Gastrocnemius medialis (tissue), 4 donors: ENCODE results near the gene LAYN.

Source experiments
- CTCF ChIP-seq, 5 experiments: fragments of 450-650 bp in 3 of 5; fragments of 200-600 bp in 2 of 5; sonication (generic) in 2 of 5; IDR thresholded peaks in 4 of 5; conservative IDR thresholded peaks in 1 of 5; 1 replicate in 4 of 5; 2 replicates in 1 of 5; pipeline ENCODE4 v1.5.1; 2016 to 2019; ENCODE audit warnings: antibody characterized with exemption in 5 of 5, mild to moderate bottlenecking in 3 of 5, moderate library complexity in 3 of 5
- POLR2A ChIP-seq, 2 donors: fragments of 450-650 bp; IDR thresholded peaks; one replicate each; pipeline ENCODE4 v1.6.1; 2017; ENCODE audit warnings: antibody characterized with exemption in 2 of 2, mild to moderate bottlenecking in 2 of 2, moderate library complexity in 2 of 2

DNA sequence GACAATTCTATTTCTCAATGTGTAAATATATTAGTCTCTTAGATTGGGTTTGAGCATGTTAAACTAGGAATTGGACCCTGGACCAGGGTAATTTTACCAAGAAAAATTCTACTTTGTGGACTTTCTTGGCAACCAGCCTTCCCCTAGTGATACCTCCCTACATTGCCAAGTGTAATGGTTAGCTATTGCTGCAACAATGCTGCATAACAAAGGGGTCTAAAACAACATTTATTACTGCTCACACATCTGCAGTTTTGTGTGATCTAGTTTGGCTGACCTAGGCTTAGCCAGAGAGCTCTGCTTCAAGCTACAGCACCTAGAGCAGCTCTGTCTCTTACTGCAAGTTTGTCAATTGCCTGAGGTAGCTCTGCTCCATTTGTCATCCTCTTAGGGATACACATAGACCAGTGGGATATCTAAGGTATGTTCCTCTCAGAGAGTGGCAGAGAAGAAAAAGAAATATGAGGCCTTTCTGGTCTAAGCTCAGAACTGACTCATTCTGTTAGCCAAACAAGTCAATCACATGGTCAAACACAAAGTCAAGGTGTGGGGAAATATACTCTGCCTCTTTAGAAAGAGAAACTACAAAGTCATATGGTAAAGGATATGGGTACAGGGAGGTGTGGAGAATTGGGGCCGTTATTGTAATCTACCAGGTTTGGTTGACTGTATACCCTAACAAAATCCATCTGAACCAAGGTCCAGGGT, 2.0 kb upstream of the LAYN start:
- TF ChIP-seq CTCF (IDR thresholded peaks at IDR 0.05 in 4 of 5, conservative IDR thresholded peaks at IDR 0.05 in 1 of 5): no peak
- TF ChIP-seq POLR2A (IDR thresholded peaks at IDR 0.05): no peak
